ENCODE data around the gene DRC7.
A peak's percentile ranks its signal among the peaks of the same experiment; 100 is the strongest.

Gene DRC7

DNA sequence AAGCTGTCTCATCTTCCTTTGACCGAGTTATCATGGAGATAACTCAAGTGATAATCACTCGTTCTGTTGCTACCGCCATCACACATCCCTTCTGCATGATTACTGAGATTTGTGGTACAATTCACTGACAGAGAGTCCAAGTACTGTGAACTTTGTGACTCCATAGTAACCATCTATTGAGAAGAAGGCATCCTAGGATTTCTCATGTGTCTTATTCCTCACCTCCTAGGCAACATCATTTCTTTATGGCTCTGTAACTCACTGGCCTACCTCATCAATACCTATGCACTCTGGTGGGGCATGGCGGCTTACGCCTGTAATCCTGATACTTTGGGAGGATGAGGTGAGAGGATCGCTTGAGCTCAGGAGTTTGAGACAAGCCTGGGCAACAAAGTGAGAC lies 19.4 kb downstream of the DRC7 start:
- H3K27ac ChIP-seq = no peak overlapping the region
- TF ChIP-seq, protein P1, sequence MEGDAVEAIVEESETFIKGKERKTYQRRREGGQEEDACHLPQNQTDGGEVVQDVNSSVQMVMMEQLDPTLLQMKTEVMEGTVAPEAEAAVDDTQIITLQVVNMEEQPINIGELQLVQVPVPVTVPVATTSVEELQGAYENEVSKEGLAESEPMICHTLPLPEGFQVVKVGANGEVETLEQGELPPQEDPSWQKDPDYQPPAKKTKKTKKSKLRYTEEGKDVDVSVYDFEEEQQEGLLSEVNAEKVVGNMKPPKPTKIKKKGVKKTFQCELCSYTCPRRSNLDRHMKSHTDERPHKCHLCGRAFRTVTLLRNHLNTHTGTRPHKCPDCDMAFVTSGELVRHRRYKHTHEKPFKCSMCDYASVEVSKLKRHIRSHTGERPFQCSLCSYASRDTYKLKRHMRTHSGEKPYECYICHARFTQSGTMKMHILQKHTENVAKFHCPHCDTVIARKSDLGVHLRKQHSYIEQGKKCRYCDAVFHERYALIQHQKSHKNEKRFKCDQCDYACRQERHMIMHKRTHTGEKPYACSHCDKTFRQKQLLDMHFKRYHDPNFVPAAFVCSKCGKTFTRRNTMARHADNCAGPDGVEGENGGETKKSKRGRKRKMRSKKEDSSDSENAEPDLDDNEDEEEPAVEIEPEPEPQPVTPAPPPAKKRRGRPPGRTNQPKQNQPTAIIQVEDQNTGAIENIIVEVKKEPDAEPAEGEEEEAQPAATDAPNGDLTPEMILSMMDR (conservative IDR thresholded peaks at IDR 0.05) = no peak

DNA sequence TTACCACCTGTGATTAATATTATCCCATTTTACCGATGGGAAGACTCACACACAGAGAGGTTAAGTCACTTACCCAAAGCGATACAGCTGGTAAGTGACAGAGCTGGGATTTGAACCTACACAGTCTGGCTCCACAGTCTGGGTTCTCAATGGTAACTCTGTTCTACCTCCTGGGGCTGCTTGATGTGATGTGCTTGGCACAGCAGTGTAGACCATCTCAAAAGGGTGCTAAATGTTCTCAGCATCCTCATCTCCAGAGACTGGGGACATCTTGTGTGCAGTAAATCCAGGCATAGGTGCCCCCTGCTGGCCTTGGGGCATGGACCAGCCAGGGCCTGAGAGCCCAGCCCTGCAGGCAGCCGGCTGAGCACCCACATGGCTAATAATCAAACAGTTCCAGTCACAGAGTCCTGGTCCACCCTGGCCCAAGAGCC lies 25.6 kb downstream of the DRC7 start:
- no peak overlapping the region for H3K27ac ChIP-seq
- TF ChIP-seq, protein P1 (conservative IDR thresholded peaks at IDR 0.05) = peak; percentile 71

- TF ChIP-seq, protein P1 (conservative IDR thresholded peaks at IDR 0.05) = no peak
- H3K27ac ChIP-seq = no peak overlapping the region
Observed at GRCh38 chr16:57721356-57722209, 27.0 kb downstream of the DRC7 start.

- TF ChIP-seq, protein P1 (conservative IDR thresholded peaks at IDR 0.05) = no peak
Observed at GRCh38 chr16:57722210-57722499, 27.5 kb downstream of the DRC7 start.

GRCh38 chr16:57722651-57723050 lies 28.0 kb downstream of the DRC7 start:
- TF ChIP-seq, protein P1 (conservative IDR thresholded peaks at IDR 0.05) = no peak

More at GRCh38 chr16:57722210-57722499, 27.5 kb downstream of the DRC7 start:
- no peak overlapping the region for H3K27ac ChIP-seq

GRCh38 chr16:57723170-57723569 lies 28.6 kb downstream of the DRC7 start:
- no peak overlapping the region for H3K27ac ChIP-seq

More at GRCh38 chr16:57722651-57723050, 28.0 kb downstream of the DRC7 start:
- H3K27ac ChIP-seq = no peak overlapping the region

GRCh38 chr16:57724531-57724930 lies 29.9 kb downstream of the DRC7 start:
- H3K27ac ChIP-seq = no peak overlapping the region
- TF ChIP-seq, protein P1 (conservative IDR thresholded peaks at IDR 0.05) = no peak

More at GRCh38 chr16:57723170-57723569, 28.6 kb downstream of the DRC7 start:
- TF ChIP-seq, protein P1 (conservative IDR thresholded peaks at IDR 0.05) = no peak

Measured in VCaP (cell line).